ENCODE measurements around the gene BPIFB6.

Gene BPIFB6

GRCh38 chr20:33062105-33062824, 30.8 kb downstream of the BPIFB6 start:
- DNase-seq (ENCODE audit: low read depth), result no peak

- no peak for DNase-seq (ENCODE audit: low read depth)
Measured at GRCh38 chr20:33062825-33063149, 31.3 kb downstream of the BPIFB6 start.

GRCh38 chr20:33063271-33063670, 31.8 kb downstream of the BPIFB6 start:
- no peak for DNase-seq (ENCODE audit: low read depth)

GRCh38 chr20:33064572-33065287, 33.3 kb downstream of the BPIFB6 start:
- DNase-seq (ENCODE audit: low read depth), result no peak

GRCh38 chr20:33065785-33066184, 34.3 kb downstream of the BPIFB6 start:
- no peak for DNase-seq (ENCODE audit: low read depth)

GRCh38 chr20:33067806-33068205, 36.4 kb downstream of the BPIFB6 start:
- no peak for DNase-seq (ENCODE audit: low read depth)

GRCh38 chr20:33068251-33068939, 36.9 kb downstream of the BPIFB6 start:
- no peak for DNase-seq (ENCODE audit: low read depth)

GRCh38 chr20:33069673-33070072, 38.2 kb downstream of the BPIFB6 start:
- no peak for DNase-seq (ENCODE audit: low read depth)

- no peak for DNase-seq (ENCODE audit: low read depth)
Measured at GRCh38 chr20:33070111-33071053, 38.9 kb downstream of the BPIFB6 start.

GRCh38 chr20:33071198-33071597, 39.8 kb downstream of the BPIFB6 start:
- no peak for DNase-seq (ENCODE audit: low read depth)

GRCh38 chr20:33072362-33072761, 40.9 kb downstream of the BPIFB6 start:
- no peak for DNase-seq (ENCODE audit: low read depth)

GRCh38 chr20:33072813-33073212, 41.4 kb downstream of the BPIFB6 start:
- no peak for DNase-seq (ENCODE audit: low read depth)

- no peak for DNase-seq (ENCODE audit: low read depth)
Measured at GRCh38 chr20:33074675-33075074, 43.2 kb downstream of the BPIFB6 start.

GRCh38 chr20:33075281-33075680, 43.8 kb downstream of the BPIFB6 start:
- DNase-seq (ENCODE audit: low read depth), result no peak

- no peak for DNase-seq (ENCODE audit: low read depth)
Measured at GRCh38 chr20:33076662-33077372, 45.4 kb downstream of the BPIFB6 start.

- DNase-seq (ENCODE audit: low read depth), result no peak
Measured at GRCh38 chr20:33079259-33079658, 47.8 kb downstream of the BPIFB6 start, which contains the start of gene BPIFB4. Gene BPIFB4, plus strand, starts transcription at chr20:33079643. Its CDS starts 1,884 bp downstream, at chr20:33081527.

- no peak for DNase-seq (ENCODE audit: low read depth)
Measured at GRCh38 chr20:33081411-33082154, 50.1 kb downstream of the BPIFB6 start.

- DNase-seq (ENCODE audit: low read depth), result no peak
Measured at GRCh38 chr20:33082546-33082945, 51.1 kb downstream of the BPIFB6 start.

GRCh38 chr20:33083544-33084340, 52.3 kb downstream of the BPIFB6 start:
- no peak for DNase-seq (ENCODE audit: low read depth)

- no peak for DNase-seq (ENCODE audit: low read depth)
Measured at GRCh38 chr20:33084722-33085121, 53.3 kb downstream of the BPIFB6 start.
